HG02970 (cell line): ENCODE results near the gene P2RX5.
A peak's percentile ranks its signal among the peaks of the same experiment; 100 is the strongest.

ENCODE experiments used
- ATAC-seq: cut with Tn5 transposase; IDR thresholded peaks from one replicate; pipeline ENCODE4 v1.9.1; 2021; ENCODE audit warnings: mild to moderate bottlenecking, moderate library complexity, moderate number of reproducible peaks; ENCODE audit not compliant: unreplicated experiment, low FRiP score

Gene P2RX5

DNA sequence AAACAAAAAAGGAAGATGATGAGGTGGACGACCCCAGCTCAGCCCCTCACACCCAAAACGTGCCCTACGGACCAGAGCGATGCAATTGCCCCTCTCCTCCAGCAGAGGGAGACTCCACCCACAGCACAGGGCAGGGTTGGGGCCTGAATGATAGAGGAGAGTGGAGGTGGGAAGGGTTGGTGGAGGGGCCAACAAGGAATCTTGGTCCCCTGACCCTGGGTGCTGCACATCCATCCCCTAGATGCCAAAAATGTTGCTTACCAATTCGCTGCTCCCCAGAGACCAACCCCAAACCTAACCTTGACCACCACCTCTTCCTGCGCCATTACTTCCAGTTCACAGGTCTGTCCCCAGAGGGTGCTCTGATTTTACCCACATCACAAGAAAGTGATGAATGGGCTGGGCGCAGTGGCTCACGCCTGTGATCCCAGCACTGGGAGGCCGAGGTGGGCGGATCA lies 12.9 kb downstream of the P2RX5 start:
- no peak for ATAC-seq

DNA sequence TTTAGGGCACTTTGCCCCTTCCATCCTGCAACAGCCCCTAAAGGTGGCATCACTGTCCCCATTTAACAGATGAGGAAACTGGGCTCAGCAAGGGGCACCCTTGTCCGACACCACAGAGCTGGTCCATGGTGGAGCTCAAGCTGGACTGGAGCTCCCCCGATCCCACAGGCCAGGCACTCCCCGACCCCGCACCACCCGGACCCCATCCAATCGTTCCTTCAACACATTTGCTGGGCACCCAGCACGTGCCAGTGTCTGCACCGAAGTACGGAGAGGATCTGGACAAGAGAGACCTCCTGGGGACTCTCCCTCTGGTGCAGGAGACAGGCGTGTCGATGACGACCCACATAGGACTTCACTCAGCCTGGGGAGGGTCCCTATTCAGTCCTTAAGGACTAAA lies 13.9 kb downstream of the P2RX5 start:
- ATAC-seq = no peak

DNA sequence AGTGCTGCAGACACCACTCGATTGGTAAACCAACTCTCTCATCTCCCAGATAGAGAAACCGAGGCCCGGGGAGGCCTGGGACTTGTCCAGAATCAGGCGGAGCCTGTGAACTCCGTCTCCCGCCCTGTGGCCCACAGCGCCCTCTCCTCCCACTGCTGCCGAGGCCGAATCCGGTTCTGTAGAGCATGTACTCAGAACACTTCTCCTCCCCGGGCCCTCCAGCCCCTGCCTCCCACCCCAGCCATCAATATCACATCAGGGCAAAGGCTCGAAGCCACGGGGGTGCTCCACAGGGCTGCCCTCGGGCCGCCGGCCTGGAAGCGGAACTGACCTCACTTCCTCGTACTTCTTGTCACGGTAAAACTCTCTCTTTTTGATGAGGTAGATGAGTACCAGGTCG lies 14.4 kb downstream of the P2RX5 start:
- no peak for ATAC-seq

DNA sequence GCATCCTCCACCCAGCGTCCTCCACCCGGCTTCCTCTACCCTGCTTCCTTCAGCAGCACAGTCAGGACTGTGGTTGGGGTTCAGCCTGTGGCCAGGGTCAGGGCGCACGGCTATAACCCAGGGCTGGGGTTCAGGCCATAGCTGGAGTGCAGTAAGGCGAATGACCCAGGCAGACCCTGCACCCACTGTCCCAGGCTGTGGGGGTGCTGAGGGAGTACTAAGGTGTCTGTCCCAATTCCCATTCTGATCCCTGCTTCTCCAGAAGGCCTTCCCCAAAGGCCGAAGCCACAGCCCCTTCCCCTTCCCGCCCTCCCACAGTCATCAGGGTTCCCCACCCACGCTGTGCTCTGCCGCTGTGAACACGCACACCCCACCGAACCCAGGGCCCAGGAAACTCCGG lies 14.9 kb downstream of the P2RX5 start:
- no peak for ATAC-seq

DNA sequence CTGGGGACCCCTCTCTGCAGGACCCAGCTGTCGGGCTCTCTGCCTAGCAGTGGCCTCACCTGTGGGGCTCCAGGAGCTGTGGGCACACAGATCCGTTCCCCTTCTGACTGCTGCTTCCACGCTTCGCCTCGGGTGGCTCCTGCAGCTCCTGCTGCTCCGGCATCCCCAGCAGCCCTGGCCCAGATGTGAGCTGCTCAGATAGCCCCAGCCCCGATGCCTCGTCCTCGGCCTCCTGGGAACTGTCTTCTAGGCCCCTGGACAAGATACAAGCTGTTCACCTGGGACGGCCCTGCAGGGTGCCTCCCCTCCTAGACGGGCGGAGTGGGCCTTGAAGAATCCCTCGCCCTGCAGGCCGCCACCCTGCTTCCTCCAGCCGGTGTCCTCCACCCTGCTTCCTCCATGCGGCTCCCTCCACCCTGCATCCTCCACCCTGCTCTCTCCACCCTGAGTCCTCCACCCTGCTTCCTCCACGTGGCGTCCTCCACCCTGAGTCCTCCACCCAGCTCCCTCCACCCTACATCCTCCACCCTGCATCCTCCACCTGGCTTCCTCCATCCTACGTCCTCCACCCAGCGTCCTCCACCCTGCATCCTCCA lies 16.3 kb downstream of the P2RX5 start:
- no peak for ATAC-seq

DNA sequence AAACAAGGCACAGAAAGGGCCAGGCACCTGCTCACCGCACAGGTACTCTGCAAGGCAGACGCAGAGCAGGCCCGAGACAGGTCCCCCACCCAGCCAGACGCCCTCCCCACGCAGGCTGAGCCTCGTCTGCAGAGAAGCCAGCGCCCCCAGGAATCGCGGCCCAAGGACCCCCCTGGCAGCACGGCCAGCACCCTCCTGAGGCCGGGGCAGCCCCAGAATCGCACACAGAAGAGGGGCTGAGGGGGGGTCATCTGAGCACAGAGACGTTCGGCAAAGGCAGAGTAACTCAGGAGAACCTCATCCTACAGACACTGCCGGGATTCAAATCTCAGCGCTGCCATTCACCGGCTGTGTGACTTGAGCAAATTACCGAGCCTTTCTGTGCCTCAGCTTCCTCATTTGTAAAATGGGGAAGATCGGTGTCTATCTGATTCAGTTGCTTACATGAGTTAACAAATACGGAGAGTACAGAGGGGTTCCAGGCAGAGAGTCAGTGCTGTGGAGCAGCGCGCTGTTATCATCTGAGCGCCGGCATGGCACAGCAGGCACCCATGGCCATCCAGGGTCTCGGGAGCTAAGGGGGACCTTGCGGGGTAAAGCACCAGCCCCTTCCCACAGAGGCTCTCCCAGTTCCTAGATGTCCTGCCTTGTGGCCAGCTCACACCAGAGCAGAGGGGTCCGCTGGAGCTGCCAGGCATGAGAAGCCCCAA lies 17.0 kb downstream of the P2RX5 start:
- no peak for ATAC-seq

DNA sequence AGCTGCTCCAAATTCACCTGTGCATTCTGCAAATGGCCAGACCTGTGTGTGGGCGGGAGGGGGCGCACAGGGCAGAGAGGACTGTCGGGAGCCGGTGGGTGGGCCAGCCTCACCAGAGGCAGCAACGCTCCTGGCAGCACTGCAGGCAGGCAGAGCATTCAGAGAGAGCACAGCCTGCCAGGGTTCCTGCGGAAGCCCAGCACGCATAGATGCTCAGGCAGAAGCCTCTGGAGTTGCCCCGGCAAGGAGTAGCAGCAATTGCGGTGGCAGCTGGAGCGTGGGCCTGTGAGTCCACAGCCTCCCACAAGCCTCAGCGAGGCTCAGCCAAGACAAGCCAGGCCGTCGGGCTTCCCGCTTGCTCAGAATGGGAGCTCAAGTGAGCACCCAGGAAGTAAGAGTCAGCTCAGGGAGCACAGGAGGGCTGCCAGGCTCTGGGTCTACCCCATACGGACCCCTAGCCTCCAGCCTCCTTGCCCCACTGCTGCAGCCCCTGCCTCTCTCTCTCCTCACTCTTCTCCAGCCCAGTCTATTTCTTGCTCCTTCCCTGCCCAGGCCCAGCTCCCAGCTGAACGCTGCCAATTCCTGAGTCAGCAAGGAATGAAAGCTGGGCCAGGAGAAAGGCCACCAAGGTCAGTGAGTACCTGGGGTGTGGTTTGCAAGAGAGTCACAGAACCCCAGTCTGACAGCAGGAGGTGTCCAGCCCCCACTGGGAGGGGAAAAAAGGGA lies 17.7 kb downstream of the P2RX5 start:
- no peak for ATAC-seq

DNA sequence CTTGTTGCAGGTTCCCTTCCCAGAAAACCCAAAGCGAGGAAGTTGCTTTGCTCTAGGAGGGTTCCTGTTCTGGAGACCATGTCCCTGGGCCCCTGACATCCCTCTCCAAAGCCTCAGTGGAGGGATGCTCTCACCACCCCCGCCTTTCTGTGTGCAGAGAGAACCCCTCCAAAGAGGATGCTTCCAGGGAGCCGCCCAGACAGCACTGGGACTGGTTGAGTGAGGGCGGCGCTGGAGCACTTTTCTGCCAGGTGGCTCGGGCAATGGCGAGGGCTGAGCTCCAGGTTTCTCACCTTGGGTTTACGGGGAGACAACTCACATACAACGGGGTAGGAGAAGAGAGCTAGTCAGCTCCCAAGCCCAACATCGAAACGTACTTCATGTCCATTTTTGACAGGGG lies 20.1 kb downstream of the P2RX5 start:
- no peak for ATAC-seq

DNA sequence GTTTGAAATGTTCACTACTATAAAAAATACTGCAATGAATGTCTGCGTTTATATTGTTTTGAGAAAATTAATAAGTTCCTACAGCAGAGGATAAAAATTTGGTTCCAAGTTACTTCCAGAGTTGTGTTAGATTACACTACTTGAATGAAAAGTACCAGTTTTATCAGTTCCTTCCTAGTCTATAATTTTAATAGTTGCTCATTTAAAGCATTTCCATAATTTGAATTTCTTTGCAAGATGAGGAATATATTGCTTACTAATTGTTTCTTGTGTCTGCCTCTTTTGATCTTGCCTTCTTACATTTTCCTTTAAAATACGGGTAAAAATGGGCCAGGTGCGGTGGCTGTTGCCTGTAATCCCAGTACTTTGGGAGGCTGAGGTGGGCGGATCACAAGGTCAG lies 23.4 kb downstream of the P2RX5 start:
- no peak for ATAC-seq

DNA sequence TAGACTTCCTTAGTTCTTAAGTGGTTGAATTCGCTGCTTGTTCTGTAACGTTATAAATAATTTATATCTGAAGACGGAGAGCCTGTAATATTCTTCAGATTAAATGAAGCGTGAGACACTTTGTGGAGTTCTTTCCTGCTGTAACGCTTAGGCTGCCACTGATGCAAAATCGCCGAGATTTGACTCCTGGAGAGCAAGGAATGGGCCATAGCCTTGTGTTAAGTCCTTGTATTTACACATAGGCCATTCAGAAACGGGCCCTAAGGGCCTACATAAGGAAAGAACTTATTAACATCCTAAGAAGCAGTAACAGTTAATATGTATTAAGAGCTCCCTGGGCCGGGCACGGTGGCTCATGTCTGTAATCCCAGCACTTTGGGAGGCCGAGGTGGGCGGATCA lies 26.4 kb downstream of the P2RX5 start:
- ATAC-seq = no peak

DNA sequence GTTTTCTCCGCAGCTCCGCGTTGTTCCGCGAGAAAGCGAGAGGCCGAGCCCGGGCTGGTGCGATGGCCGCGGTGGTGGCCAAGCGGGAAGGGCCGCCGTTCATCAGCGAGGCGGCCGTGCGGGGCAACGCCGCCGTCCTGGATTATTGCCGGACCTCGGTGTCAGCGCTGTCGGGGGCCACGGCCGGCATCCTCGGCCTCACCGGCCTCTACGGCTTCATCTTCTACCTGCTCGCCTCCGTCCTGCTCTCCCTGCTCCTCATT lies 26.9 kb downstream of the P2RX5 start:
- ATAC-seq = no peak

DNA sequence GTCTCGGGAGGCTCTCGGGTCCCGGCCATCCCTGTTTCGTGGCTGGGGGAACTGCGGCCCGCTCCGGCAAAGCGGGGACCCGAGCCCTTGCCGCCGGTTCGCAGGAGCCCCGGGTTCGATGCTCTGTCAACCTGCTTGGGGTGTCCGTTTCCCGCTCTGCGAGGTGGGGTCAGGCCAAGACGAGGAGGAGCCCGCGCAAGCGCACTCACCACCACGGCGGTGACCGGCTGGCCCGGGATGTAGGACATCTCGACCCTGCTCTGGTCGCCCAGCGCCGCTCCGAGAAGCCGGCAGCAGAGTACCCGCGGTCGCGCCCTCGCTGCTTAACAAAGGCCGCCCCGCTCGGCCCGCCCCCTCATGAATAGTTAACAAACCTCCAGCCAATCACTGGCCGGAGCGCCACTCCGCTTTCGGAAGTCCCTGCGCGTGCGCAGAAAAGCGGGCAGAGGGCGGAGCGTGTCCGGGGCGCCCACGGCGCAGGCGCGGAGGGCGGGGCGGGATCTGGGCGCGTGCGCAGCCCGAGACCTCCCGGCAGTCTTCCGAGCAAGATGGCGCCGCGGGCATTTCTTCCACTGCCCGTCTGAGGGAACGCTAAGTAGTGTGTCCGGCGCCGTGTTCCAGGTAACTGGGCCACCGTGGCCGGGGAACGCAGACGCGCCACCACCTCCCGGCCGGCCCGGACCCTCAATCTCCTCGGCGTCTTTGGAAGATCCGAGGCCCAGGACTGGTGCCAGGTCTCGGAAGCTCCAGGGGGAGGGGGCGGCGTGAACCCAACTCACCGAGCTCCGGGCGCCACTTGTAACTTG lies 27.5 kb downstream of the P2RX5 start, which contains the start of the genes EMC6 and TAX1BP3:
Gene EMC6 (plus strand): TSS at position 534 of the 806 bp plus-strand sequence. CDS start 335 bp downstream, outside the sequence.
Gene TAX1BP3 (minus strand): TSS at position 300 of the 806 bp plus-strand sequence. CDS start 52 bp downstream, at position 248.
- peak; percentile 89 for ATAC-seq

DNA sequence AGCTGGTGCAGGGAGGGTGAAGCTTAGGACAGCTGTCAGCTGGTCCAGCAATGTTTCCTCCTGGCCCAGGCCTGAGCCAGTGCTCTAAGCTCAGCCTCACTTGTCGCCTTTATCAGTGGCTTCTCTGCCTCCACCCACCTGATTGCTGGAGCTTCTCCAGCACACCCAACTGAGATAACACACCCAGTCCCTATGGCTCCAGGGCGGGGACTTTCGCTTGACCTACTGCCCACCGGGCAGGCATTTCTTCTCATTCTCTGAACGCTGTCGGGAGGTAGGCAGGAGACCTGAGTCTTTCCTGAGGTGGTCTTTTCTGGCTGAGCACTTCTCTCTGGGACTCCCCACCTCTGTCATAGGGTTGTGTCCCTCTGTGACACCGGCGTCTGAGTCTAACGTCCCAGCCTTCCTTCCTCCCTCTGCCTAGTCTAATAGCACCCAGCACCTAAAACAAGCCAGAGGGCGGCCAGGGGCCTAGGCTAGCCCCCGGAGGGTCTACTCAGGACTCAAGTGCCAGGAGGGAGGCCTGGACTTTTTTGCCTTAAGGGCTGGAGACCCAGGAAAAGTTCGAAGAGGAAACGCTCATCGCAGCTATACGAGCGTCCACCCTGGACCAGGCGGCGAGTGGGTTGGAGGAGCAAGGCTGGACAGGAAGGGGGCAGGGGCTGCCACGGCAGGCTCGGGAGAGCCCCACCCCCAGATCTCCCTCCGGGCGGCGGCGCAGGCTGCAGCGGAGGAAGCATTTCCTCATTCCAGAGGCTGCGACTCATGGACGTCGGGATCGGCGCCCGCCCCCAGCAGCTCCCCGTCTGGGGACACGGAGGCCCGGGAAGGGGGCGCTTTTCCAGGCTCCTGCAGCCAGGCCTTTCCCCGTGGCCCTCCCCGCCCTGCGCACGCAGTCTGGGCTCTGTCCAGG lies 28.3 kb downstream of the P2RX5 start:
- no peak for ATAC-seq

DNA sequence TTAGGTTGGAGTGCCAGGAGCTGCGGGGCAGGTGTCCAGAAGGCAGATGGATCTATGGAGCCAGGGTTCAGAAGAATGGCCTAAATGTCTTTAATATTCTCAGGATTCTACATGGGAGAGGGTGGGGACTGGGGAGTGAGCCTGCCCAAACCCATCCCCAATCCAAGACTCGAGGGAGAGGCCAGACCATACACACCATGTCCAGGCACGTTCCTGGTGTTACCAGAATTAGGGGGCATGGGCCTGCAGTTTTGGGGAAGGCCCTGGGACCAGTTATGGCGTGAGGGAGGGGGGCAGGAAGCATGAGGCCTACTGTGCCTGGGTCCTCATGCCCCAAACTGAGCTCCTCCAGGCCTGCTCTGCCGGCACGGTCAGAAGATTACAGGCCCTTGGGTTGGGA lies 29.4 kb downstream of the P2RX5 start:
- ATAC-seq = no peak

DNA sequence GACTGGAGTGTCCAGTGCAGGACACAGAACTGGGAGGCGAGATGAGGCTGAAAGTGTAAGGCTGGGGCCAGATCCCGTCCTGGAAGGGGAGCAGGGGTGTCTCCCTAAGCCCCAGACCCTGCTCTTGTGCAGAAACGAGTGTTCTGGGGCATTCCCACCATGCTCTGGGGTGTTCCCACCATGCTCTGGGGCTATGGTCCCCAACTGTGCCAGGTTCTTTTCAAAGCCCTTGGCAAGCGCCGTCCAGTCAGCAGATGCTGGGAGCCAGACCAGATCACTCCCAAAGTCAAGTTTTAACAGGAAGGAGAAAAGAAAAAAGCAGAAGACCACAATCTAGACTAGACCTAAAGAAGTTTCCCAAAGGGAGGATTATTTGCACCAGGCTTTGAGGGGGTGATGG lies 30.1 kb downstream of the P2RX5 start:
- no peak for ATAC-seq

DNA sequence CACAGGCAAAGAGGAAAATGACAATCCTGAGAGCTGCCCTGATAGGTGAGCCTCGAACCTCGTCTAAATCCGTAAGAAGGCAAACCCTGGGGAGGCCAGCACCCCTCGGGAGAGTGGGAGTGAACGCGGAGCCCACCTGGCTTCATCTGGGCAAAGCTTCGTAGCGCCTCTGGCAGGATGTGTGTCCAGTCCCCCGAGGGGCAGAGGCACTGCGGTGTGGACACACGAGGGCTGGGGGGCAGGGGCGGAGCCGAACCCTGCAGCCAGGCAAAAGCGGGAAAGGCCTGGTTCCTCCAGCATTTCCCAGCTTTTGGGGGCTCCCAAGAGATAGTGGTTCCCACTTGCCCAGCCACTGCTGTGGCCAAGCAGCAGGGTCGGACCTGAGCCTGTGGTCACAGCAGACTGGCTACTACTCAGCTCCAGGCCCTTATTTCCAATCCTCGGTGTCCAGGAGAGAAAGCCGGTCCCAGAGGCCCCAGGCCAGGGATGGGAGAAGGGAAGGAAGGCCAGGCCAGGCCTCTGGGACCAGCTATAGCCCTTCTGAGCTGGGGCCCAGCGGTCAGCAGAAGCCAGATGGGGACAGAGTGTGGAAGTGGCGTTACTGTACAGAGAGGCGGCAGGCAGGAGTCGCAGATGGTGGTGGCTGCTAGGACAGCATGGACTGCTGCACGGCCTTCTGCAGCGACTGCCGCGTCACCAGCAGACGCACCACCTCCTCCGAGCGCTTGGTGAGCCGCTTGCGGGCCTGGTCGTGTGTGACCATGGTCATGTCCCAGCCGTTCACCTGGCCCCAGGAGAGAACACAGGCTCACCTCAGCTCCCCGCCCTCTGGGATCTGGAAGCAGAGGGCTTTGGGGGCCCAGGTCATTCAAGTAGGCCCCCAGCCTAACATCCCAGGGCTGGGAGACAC lies 32.6 kb downstream of the P2RX5 start:
- ATAC-seq = no peak

DNA sequence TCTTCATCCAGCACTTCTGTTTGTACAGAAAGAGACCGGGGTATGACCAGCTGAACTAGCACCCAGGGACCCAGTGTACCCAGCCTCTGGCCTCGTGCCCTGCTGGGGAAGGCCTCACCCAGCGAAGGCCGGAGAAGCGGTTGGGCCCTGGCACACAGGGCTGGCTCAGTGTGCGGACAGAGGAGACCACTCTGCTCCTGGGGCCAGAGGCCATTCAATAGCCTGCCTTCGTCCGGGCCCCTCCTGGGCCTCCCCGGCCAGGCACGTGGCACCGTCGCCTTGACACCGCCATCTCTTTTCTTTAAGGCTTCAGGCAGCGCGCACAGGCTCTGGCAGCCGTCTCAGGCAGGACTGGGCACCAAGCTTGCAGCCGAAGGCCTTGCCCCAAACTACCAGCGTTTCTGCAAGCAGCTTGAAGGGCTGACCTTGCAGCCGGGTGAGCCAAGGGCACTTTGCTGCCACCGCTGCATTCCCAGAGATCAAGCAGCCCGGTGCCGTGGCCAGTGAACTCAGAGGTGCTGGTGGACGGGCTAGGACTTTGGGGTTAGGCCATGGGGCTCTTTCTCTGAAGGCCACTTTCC lies 35.6 kb downstream of the P2RX5 start:
- ATAC-seq = no peak

DNA sequence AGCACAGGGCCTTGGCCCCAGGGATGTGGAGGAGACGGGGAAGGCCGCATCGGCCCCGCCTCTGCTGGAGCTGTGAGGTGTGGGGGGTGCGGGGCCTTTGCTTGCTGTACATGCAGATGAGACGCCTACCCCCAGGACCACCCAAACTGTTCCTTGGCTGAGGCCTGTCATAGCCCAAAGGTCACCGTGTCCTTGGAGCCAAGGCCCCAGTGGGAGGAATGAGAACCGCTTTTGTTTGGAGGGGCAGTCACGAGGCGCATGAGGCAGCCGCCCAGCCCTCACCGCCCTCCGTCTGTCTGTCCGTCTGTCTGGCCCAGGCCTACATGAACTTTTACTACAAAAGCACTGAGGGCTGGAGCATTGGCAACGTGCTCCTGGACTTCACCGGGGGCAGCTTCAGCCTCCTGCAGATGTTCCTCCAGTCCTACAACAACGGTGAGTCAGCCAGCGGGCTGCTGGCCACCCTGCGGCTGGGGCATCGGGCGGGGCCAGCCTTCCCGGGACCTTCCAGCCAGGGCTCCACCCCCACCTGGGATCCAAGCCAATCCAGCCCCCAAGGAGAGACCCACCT lies 36.3 kb downstream of the P2RX5 start:
- ATAC-seq = no peak
